Stimulated activated CD4-positive, alpha-beta T cell treated with anti-CD3 and anti-CD28 coated beads, TNF-alpha, amount 100 ng/mL, for 24 hours (primary cell): Measurements from ENCODE around the gene AFDN.

Experiments used
- DNase-seq, 3 experiments: peaks; one replicate each; pipeline ENCODE4 v3.0.0-alpha.2; 2020; ENCODE audit warnings: low read depth in 3 of 3

Gene AFDN

GRCh38 chr6:167842457-167842856 lies 15.7 kb downstream of the AFDN start:
- DNase-seq = no peak

GRCh38 chr6:167843023-167843422 lies 16.3 kb downstream of the AFDN start:
- no peak for DNase-seq

GRCh38 chr6:167845856-167846255 lies 19.1 kb downstream of the AFDN start:
- DNase-seq = no peak

GRCh38 chr6:167846997-167847606 lies 20.4 kb downstream of the AFDN start:
- DNase-seq = no peak

- no peak for DNase-seq
Measured at GRCh38 chr6:167847936-167848335, 21.2 kb downstream of the AFDN start.

- no peak for DNase-seq
Measured at GRCh38 chr6:167848783-167849182, 22.1 kb downstream of the AFDN start.

- DNase-seq = no peak
Measured at GRCh38 chr6:167849846-167850459, 23.2 kb downstream of the AFDN start.

- DNase-seq = no peak
Measured at GRCh38 chr6:167850782-167851181, 24.1 kb downstream of the AFDN start.

- no peak for DNase-seq
Measured at GRCh38 chr6:167851370-167851952, 24.8 kb downstream of the AFDN start.

GRCh38 chr6:167855825-167856425 lies 29.2 kb downstream of the AFDN start:
- no peak for DNase-seq

- no peak for DNase-seq
Measured at GRCh38 chr6:167856474-167856873, 29.8 kb downstream of the AFDN start.

GRCh38 chr6:167856999-167857660 lies 30.4 kb downstream of the AFDN start:
- no peak for DNase-seq

GRCh38 chr6:167858086-167858591 lies 31.4 kb downstream of the AFDN start:
- DNase-seq = no peak

GRCh38 chr6:167858842-167859664 lies 32.3 kb downstream of the AFDN start:
- DNase-seq = no peak

GRCh38 chr6:167860550-167861226 lies 34.0 kb downstream of the AFDN start:
- DNase-seq = no peak

GRCh38 chr6:167861424-167861823 lies 34.7 kb downstream of the AFDN start:
- DNase-seq = no peak

- DNase-seq = no peak
Measured at GRCh38 chr6:167863897-167864296, 37.2 kb downstream of the AFDN start.

GRCh38 chr6:167866642-167867041 lies 39.9 kb downstream of the AFDN start:
- no peak for DNase-seq

- no peak for DNase-seq
Measured at GRCh38 chr6:167870321-167870720, 43.6 kb downstream of the AFDN start.

GRCh38 chr6:167872538-167873210 lies 46.0 kb downstream of the AFDN start:
- DNase-seq = no peak
